NCI-H1417 (cell line): ENCODE data around the gene MAL.
"Not testable (repeated sequence)": the region's sequence is repeated elsewhere in the genome, so short reads cannot be mapped to it uniquely, and the experiment has no call there.

Source experiments
- DNase-seq, 3 experiments: peaks; one replicate each; lab custom pipeline; 2025; lab: John Stamatoyannopoulos, UW

MAL gene

DNA sequence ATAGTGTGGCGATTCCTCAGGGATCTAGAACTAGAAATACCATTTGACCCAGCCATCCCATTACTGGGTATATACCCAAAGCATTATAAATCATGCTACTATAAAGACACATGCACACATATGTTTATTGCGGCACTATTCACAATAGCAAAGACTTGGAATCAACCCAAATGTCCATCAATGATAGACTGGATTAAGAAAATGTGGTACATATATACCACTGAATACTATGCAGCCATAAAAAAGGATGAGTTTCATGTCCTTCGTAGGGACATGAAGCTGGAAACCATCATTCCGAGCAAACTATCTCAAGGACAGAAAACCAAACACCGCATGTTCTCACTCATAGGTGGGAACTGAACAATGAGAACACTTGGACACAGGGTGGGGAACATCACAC lies 72.8 kb downstream of the MAL start:
- DNase-seq, result not testable (repeated sequence)

DNA sequence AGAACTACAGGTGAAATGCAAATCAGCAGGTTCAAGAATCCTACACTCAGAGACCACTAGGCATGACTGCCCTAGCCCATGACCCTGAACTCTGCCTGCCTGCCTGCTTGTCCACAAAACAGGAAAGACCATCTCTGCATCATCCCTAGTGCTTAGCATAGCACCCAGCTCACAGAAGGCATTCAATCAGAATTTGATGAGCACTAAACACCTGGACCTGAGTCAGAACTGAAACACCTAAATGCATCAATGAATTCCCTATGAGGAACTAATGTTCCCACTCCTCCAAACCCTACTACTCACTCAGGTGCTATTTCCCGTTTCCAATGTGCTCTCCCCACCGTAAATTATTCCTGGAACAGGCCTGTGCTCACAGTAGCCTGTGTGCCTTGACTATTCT lies 74.4 kb downstream of the MAL start:
- no peak for DNase-seq
